ENCODE data around the gene RFC1. TPM values are rescaled to one million over a fixed set of nuclear protein-coding genes. Genes with fewer than 3 reads are reported as not detected.
"Not testable (repeated sequence)": the region's sequence is repeated elsewhere in the genome, so short reads cannot be mapped to it uniquely, and the experiment has no call there.

RFC1 gene
- polyA plus RNA-seq, 1 experiment = 18.1 TPM

DNA sequence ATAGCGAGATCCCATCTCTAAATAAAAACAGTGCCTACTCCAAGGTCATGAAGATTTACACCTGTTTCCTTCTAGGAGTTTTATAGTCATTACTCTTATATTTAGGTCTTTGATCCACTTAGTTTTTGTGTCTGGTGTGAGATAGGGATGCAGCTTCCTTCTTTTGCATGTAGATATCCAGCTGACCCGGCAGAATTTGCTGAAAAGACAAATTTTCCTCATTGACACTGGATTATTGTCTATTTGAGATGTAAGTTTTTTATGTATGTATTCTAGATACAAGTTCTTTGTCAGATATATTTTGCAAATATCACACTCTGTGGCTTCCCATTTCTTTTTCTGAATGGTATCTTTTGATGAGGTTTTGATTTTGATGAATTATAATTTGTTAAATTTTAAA is 85.4 kb downstream of the RFC1 start:
- TF ChIP-seq, protein P1, sequence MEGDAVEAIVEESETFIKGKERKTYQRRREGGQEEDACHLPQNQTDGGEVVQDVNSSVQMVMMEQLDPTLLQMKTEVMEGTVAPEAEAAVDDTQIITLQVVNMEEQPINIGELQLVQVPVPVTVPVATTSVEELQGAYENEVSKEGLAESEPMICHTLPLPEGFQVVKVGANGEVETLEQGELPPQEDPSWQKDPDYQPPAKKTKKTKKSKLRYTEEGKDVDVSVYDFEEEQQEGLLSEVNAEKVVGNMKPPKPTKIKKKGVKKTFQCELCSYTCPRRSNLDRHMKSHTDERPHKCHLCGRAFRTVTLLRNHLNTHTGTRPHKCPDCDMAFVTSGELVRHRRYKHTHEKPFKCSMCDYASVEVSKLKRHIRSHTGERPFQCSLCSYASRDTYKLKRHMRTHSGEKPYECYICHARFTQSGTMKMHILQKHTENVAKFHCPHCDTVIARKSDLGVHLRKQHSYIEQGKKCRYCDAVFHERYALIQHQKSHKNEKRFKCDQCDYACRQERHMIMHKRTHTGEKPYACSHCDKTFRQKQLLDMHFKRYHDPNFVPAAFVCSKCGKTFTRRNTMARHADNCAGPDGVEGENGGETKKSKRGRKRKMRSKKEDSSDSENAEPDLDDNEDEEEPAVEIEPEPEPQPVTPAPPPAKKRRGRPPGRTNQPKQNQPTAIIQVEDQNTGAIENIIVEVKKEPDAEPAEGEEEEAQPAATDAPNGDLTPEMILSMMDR (IDR thresholded peaks at IDR 0.05; ENCODE audit: insufficient read depth, low read depth, low read length) = no peak
- Histone ChIP-seq H3K36me3 (ENCODE audit: control insufficient read depth, insufficient read depth, low read length) (peaks cover 3% of the 10 kb centered on the region), H3K4me3 (ENCODE audit: low read depth, low read length) (no peak overlapping the region), H3K27me3 (ENCODE audit: control insufficient read depth, insufficient read depth, low read length) (no peaks in the 10 kb centered on the region)
- ChIA-PET CTCF (no interaction called here), POLR2A (no interaction called here)
- no peak for DNase-seq (ENCODE audit: low read depth)

DNA sequence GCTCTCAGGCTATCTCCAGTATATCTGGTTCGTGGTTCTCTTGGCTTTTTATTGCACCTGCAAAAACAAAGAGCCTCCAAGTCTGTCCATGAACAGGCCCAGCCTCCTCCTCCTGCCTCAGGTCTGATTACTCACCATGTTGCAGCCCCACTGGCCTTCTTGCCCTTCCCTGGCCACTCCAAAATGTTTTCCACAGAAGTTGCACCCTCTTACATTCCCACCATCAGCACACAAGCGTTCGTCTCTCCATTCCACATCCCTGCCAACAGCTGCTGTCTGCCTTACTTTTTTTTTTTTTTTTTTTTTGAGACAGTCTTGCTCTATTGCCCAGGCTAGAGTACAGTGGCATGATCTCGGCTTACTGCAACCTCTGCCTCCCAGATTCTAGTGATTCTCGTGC is 86.7 kb downstream of the RFC1 start:
- Histone ChIP-seq H3K27me3 (ENCODE audit: control insufficient read depth, insufficient read depth, low read length) (no peaks in the 10 kb centered on the region), H3K36me3 (ENCODE audit: control insufficient read depth, insufficient read depth, low read length) (peaks cover 4% of the 10 kb centered on the region), H3K4me3 (ENCODE audit: low read depth, low read length) (no peak overlapping the region)
- TF ChIP-seq, protein P1 (IDR thresholded peaks at IDR 0.05; ENCODE audit: insufficient read depth, low read depth, low read length) = no peak
- ChIA-PET CTCF (no interaction called here), POLR2A (no interaction called here)
- no peak for DNase-seq (ENCODE audit: low read depth)

DNA sequence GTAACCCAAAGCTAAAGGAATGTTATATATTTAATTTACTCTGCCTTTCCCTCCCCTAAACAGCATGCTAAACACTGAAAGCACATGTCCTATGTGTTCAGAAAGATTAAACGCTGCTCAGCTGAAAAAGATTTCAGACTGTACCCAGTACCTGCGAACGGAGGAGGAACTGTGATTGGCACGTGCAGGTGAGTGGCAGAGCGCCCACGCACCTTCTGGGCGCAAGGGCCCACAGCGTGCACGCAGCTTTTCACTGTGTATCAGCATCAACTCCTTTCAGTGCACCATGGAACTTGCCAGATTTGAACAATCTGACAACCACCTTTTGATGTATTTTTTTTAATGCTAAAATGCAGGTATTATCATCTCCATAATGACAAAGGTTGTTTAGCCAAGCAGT is 87.7 kb downstream of the RFC1 start:
- ChIA-PET POLR2A (no interaction called here), CTCF (no interaction called here)
- Histone ChIP-seq H3K4me3 (ENCODE audit: low read depth, low read length) (no peak overlapping the region), H3K27me3 (ENCODE audit: control insufficient read depth, insufficient read depth, low read length) (no peaks in the 10 kb centered on the region), H3K36me3 (ENCODE audit: control insufficient read depth, insufficient read depth, low read length) (peaks cover 4% of the 10 kb centered on the region)
- DNase-seq (ENCODE audit: low read depth) = no peak
- TF ChIP-seq, protein P1 (IDR thresholded peaks at IDR 0.05; ENCODE audit: insufficient read depth, low read depth, low read length) = no peak

DNA sequence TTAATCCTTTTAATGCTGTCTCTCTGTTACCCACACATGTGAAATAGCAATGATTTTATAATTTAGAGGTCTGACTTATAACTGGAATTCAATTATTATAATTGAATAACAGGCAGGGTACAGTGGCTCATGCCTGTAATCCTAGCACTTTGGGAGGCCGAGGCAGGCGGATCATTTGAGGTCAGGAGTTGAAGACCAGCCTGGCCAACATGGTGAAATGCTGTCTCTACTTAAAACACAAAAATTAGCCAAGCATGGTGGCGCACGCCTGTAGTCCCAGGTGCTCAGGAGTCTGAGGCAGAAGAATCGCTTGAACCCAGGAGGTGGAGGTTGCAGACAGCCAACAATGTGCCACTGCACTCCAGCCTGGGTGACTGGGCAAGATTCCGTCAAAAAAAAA is 88.5 kb downstream of the RFC1 start:
- H3K36me3 ChIP-seq (ENCODE audit: control insufficient read depth, insufficient read depth, low read length); DNase-seq (ENCODE audit: low read depth); H3K4me3 ChIP-seq (ENCODE audit: low read depth, low read length); CTCF ChIA-PET; H3K27me3 ChIP-seq (ENCODE audit: control insufficient read depth, insufficient read depth, low read length); POLR2A ChIA-PET: not testable (repeated sequence)

DNA sequence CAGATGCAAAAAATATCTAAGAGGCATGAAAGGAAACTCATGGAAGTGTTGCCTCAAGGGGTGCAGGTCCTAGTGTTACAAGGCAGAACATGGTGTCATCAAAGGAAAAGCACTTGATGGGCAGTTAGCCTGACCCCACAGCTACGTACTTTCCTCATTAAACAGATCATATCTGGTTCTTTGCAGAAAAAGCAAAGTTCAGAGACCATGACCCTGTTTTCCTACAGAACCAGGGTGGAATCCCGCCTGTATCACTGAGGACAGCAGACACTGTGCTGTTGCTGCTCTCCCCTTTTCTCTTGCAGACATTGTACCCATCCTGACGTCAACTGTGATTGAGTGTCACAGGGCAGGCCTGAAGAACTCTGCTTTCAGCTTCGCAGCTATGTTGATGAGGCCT is 91.7 kb downstream of the RFC1 start:
- TF ChIP-seq, protein P1 (IDR thresholded peaks at IDR 0.05; ENCODE audit: insufficient read depth, low read depth, low read length) = no peak
- POLR2A ChIA-PET = no interaction called here
- Histone ChIP-seq H3K4me3 (ENCODE audit: low read depth, low read length) (no peak overlapping the region), H3K27me3 (ENCODE audit: control insufficient read depth, insufficient read depth, low read length) (no peaks in the 10 kb centered on the region), H3K36me3 (ENCODE audit: control insufficient read depth, insufficient read depth, low read length) (peaks cover 11% of the 10 kb centered on the region)
- no peak for DNase-seq (ENCODE audit: low read depth)
- CTCF ChIA-PET = no interaction called here

DNA sequence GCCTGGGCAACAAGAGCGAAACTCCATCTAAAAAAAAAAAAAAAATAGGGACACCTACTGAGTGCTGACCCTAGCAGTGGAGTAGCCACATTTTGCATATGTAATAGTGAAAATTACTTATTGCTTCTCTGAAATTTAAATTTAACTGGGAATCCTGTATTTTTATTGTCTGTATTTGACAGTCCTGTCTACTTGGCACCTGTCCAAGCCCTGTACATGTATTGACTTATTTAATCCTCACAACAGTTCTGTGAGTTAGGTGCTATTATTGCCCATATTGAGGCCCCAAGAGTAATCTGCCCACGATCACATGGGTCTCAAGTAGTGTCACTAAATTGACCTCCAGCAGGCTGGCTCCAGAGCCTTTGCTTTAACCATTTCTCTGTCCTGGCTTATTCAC is 102.3 kb downstream of the RFC1 start:
- no peak overlapping the region for H3K4me3 ChIP-seq (ENCODE audit: low read depth, low read length)
- no peaks in the 10 kb centered on the region for H3K27me3 ChIP-seq (ENCODE audit: control insufficient read depth, insufficient read depth, low read length)
- TF ChIP-seq, protein P1 (IDR thresholded peaks at IDR 0.05; ENCODE audit: insufficient read depth, low read depth, low read length) = no peak
- ChIA-PET CTCF (no interaction called here), POLR2A (no interaction called here)
- no peak for DNase-seq (ENCODE audit: low read depth)
- H3K36me3 ChIP-seq (ENCODE audit: control insufficient read depth, insufficient read depth, low read length) = peaks cover 1% of the 10 kb centered on the region; the same call in 1 of the 2 replicates

Measured in BJ (cell line).